Osteoblast (primary cell): ENCODE results near the gene SORCS2. TPM values are rescaled to one million over a fixed set of nuclear protein-coding genes. Genes with fewer than 3 reads are reported as not detected.
"Not testable (repeated sequence)": the region's sequence is repeated elsewhere in the genome, so short reads cannot be mapped to it uniquely, and the experiment has no call there.

Source experiments
- DNase-seq: peaks from one replicate; pipeline ENCODE4 v3.0.0; 2011; ENCODE audit warnings: low spot score, mixed read lengths; ENCODE audit not compliant: insufficient read length; ENCODE audit errors: missing footprints
- H2AFZ ChIP-seq: 2 replicates; pipeline ENCODE4 v1.6.0; 2011; ENCODE audit warnings: mild to moderate bottlenecking, low read length
- H3K27ac ChIP-seq: 2 replicates; pipeline ENCODE4 v1.5.1; 2011; ENCODE audit warnings: mild to moderate bottlenecking, low read depth, low read length, moderate library complexity
- H3K27me3 ChIP-seq: 2 replicates; pipeline ENCODE4 v1.6.0; 2012; ENCODE audit warnings: mild to moderate bottlenecking, control low read depth, inconsistent platforms, low read length, moderate library complexity; ENCODE audit not compliant: insufficient read depth
- H3K36me3 ChIP-seq: 2 replicates; pipeline ENCODE4 v1.5.1; 2011; ENCODE audit warnings: mild to moderate bottlenecking, low read length, control low read depth, moderate library complexity; ENCODE audit not compliant: insufficient read depth
- H3K4me1 ChIP-seq: 2 replicates; pipeline ENCODE4 v1.5.1; 2011; ENCODE audit warnings: mild to moderate bottlenecking, low read length, control low read depth, moderate library complexity; ENCODE audit not compliant: insufficient read depth
- H3K4me2 ChIP-seq: 2 replicates; pipeline ENCODE4 v1.6.0; 2011; ENCODE audit warnings: mild to moderate bottlenecking, low read length; ENCODE audit not compliant: insufficient read depth
- H3K4me3 ChIP-seq: fragments of 200-600 bp; sonication (generic); 3 replicates; pipeline ENCODE4 v1.5.1; 2012; ENCODE audit warnings: mild to moderate bottlenecking, low read length, inconsistent platforms; ENCODE audit not compliant: insufficient read depth
- H3K79me2 ChIP-seq: 2 replicates; pipeline ENCODE4 v1.6.0; 2012; ENCODE audit warnings: mild to moderate bottlenecking, low read length, control low read depth, inconsistent platforms; ENCODE audit not compliant: insufficient read depth
- H3K9me3 ChIP-seq: 2 replicates; pipeline ENCODE4 v1.5.1; 2011; ENCODE audit warnings: low read depth, low read length, control low read depth
- H4K20me1 ChIP-seq: 2 replicates; pipeline ENCODE4 v1.6.0; 2012; ENCODE audit warnings: mild to moderate bottlenecking, low read length, control low read depth; ENCODE audit not compliant: insufficient read depth
- CTCF ChIP-seq: IDR thresholded peaks from 2 replicates; pipeline ENCODE4 v1.5.1; 2011; ENCODE audit warnings: mild to moderate bottlenecking, low read depth, low read length, moderate library complexity; ENCODE audit errors: extremely low read depth
- total RNA-seq: library from RNA; depleted of rRNA; stranded (reverse); fragments of >200 nt; gene quantifications from 2 replicates; pipeline ENCODE4 v1.2.3, GENCODE V29; 2012

The SORCS2 gene
- total RNA-seq, 1 donor, result 9.0 TPM

DNA sequence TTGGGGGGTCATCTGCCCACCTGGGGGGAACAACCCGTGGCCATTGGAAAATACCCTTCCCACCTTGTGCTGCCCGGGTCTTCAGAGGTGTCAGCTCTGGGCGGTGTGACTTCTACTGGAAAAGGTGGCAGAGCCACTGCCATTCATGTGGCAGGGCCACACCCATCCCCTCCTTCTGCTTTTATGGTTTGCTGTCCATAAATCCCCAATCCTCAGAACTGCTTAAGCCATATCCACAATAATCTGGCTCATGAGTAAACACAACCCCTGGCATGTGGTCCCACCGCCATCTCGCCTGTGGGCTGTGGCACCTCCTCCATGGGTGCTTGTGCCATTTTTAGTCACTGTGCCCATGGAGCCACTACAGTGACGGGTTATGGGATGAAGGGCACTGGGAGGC lies 20.6 kb downstream of the SORCS2 start:
- H4K20me1 ChIP-seq, result no peaks in the 10 kb centered on the region
- H3K27me3 ChIP-seq, result no peaks in the 10 kb centered on the region
- no peaks in the 10 kb centered on the region for H3K36me3 ChIP-seq
- no peak for DNase-seq
- peaks cover 7% of the 10 kb centered on the region for H3K9me3 ChIP-seq
- no peak overlapping the region for H3K4me3 ChIP-seq
- no peak overlapping the region for H3K27ac ChIP-seq
- H3K79me2 ChIP-seq, result no peaks in the 10 kb centered on the region
- H3K4me2 ChIP-seq, result no peak overlapping the region
- peaks cover 18% of the 10 kb centered on the region for H3K4me1 ChIP-seq
- no peak overlapping the region for H2AFZ ChIP-seq
- TF ChIP-seq CTCF, result no peak

GRCh38 chr4:7213807-7214206 lies 21.5 kb downstream of the SORCS2 start:
- H2AFZ ChIP-seq, result no peak overlapping the region
- no peak for DNase-seq
- H3K27me3 ChIP-seq, result no peaks in the 10 kb centered on the region
- no peaks in the 10 kb centered on the region for H3K79me2 ChIP-seq
- no peaks in the 10 kb centered on the region for H3K36me3 ChIP-seq
- no peak overlapping the region for H3K27ac ChIP-seq
- no peaks in the 10 kb centered on the region for H4K20me1 ChIP-seq
- no peak overlapping the region for H3K4me2 ChIP-seq
- peaks cover 10% of the 10 kb centered on the region for H3K4me1 ChIP-seq
- no peak for TF ChIP-seq CTCF
- H3K9me3 ChIP-seq, result peaks cover 7% of the 10 kb centered on the region
- no peak overlapping the region for H3K4me3 ChIP-seq

DNA sequence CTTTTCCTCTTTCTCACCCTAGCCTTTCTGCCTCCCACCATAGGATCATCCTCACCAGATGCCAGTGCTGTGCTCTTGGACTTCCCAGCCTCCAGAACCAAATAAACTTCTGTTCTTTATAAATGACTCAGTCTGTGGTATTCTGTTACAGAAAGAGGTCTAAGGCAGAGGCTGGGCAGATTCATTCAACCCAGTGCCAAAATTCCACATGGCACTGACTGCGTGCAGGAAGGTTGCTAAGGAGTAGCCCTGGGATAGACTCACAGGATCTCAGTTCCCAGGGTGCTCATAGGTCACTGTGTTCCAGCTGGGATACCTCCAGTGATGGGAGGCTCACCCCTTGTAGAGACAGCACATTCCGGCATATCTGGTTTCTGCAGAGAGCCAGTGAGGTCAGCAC lies 22.0 kb downstream of the SORCS2 start:
- Histone ChIP-seq H3K4me2 (no peak overlapping the region), H3K4me1 (peaks cover 10% of the 10 kb centered on the region), H3K79me2 (no peaks in the 10 kb centered on the region), H4K20me1 (no peaks in the 10 kb centered on the region), H3K27ac (no peak overlapping the region), H3K4me3 (no peak overlapping the region), H3K9me3 (peaks cover 7% of the 10 kb centered on the region), H2AFZ (no peak overlapping the region), H3K36me3 (no peaks in the 10 kb centered on the region), H3K27me3 (no peaks in the 10 kb centered on the region)
- TF ChIP-seq CTCF, result no peak
- no peak for DNase-seq

- H3K4me2 ChIP-seq, H3K27ac ChIP-seq, H3K4me3 ChIP-seq, H3K36me3 ChIP-seq, H3K27me3 ChIP-seq, H3K9me3 ChIP-seq, H3K79me2 ChIP-seq, DNase-seq, H4K20me1 ChIP-seq, H2AFZ ChIP-seq: not testable (repeated sequence)
- peaks cover 10% of the 10 kb centered on the region for H3K4me1 ChIP-seq
Measured at GRCh38 chr4:7215187-7215586, 22.8 kb downstream of the SORCS2 start.
